Panc1 (cell line): ENCODE measurements around the gene B3GAT3. TPM values are rescaled to one million over a fixed set of nuclear protein-coding genes. Genes with fewer than 3 reads are reported as not detected.
"Not testable (repeated sequence)": the region's sequence is repeated elsewhere in the genome, so short reads cannot be mapped to it uniquely, and the experiment has no call there.

Experiments
- ATAC-seq: fragments of 200-7000 bp; cut with Tn5 transposase; 2 replicates; pipeline ENCODE4 v1.9.1; 2020; ENCODE audit warnings: mild to moderate bottlenecking, moderate library complexity
- BruUV-seq: library from RNA; stranded (reverse); fragments of 400-500 nt; replicated peaks from 2 replicates; lab custom pipeline; 2021; lab: Mats Ljungman, UMichigan
- CTCF ChIA-PET: fragments of 300-600 bp; sonication (Branson Sonifier 250); formaldehyde crosslinking; loops from one replicate; lab custom pipeline; 2022; ENCODE audit warnings: antibody characterized with exemption; lab: Charles Lee
- POLR2A ChIA-PET: fragments of 300-600 bp; sonication (Branson Sonifier 250); formaldehyde crosslinking; loops from one replicate; lab custom pipeline; 2022; ENCODE audit warnings: antibody characterized with exemption; lab: Charles Lee
- DNase-seq: peaks from one replicate; pipeline ENCODE4 v3.0.0-alpha.2; 2010; ENCODE audit warnings: low read depth, low spot score
- H3K27ac ChIP-seq: 2 replicates; pipeline ENCODE4 v1.5.1; 2011; ENCODE audit warnings: mild to moderate bottlenecking, low read length, inconsistent platforms
- H3K27me3 ChIP-seq: fragments of 200-500 bp; sonication (Bioruptor generic); 2 replicates; pipeline ENCODE4 v1.6.0; 2014; ENCODE audit warnings: low read length, inconsistent platforms; ENCODE audit not compliant: control insufficient read depth, insufficient read depth
- H3K36me3 ChIP-seq: fragments of 200-500 bp; sonication (Bioruptor generic); 2 replicates; pipeline ENCODE4 v1.5.1; 2014; ENCODE audit warnings: inconsistent platforms, mild to moderate bottlenecking, low read length, moderate library complexity; ENCODE audit not compliant: control insufficient read depth, insufficient read depth
- H3K4me1 ChIP-seq: 2 replicates; pipeline ENCODE4 v1.5.1; 2011; ENCODE audit warnings: inconsistent platforms, mild to moderate bottlenecking, low read length, moderate library complexity; ENCODE audit not compliant: control insufficient read depth, insufficient read depth
- H3K4me3 ChIP-seq, 2 experiments: 2 replicates each; pipeline ENCODE4 v1.5.1; 2011 to 2012; ENCODE audit warnings: low read depth in 2 of 2, low read length in 2 of 2, mild to moderate bottlenecking in 2 of 2, inconsistent platforms in 1 of 2, moderate library complexity in 1 of 2
- H3K9me3 ChIP-seq: fragments of 200-500 bp; sonication (Bioruptor generic); 2 replicates; pipeline ENCODE4 v1.5.1; 2014; ENCODE audit warnings: low read depth, mild to moderate bottlenecking, inconsistent platforms, low read length, moderate library complexity; ENCODE audit not compliant: control insufficient read depth, insufficient read depth
- CTCF ChIP-seq: fragments of 450-650 bp; IDR thresholded peaks from 2 replicates; pipeline ENCODE4 v1.5.1; 2017; ENCODE audit warnings: mild to moderate bottlenecking
- POLR2AphosphoS5 ChIP-seq: IDR thresholded peaks from 2 replicates; pipeline ENCODE4 v1.6.1; 2012; ENCODE audit warnings: mild to moderate bottlenecking, low read depth, low read length, moderate library complexity
- REST ChIP-seq, 2 experiments: IDR thresholded peaks; 2 replicates each; pipeline ENCODE4 v1.6.1; 2011 to 2012; ENCODE audit warnings: low read depth in 2 of 2, control low read depth in 1 of 2, low read length in 1 of 2, mild to moderate bottlenecking in 1 of 2, moderate library complexity in 1 of 2; ENCODE audit not compliant: insufficient read depth in 1 of 2
- SIN3A ChIP-seq: IDR thresholded peaks from 2 replicates; pipeline ENCODE4 v1.6.1; 2012; ENCODE audit warnings: low read depth, mild to moderate bottlenecking, low read length, moderate library complexity, borderline replicate concordance; ENCODE audit not compliant: insufficient read depth
- TCF7L2 ChIP-seq: IDR thresholded peaks from 2 replicates; pipeline ENCODE4 v1.6.1; 2011; ENCODE audit warnings: mild to moderate bottlenecking, low read depth, low read length, inconsistent platforms
- in situ Hi-C: cut with HindIII; loops from 2 replicates; pipeline ENCODE4 v1.10.0; 2016; ENCODE audit warnings: low sequenced_read_pairs, low pct_unique_long_range_greater_than_20kb
- intact Hi-C: fragments of 100-400 bp; cut with micrococcal nuclease; formaldehyde crosslinking; loops from one replicate; pipeline ENCODE4 v1.10.0; 2022; ENCODE audit not compliant: unreplicated experiment
- total RNA-seq: library from RNA; stranded (reverse); gene quantifications from one replicate; pipeline ENCODE4 v1.2.1, GENCODE V29; 2021; ENCODE audit not compliant: unreplicated experiment

The B3GAT3 gene
- total RNA-seq, 1 experiment from 2014 or later, result 68.2 TPM

GRCh38 chr11:62573006-62573591, 48.7 kb downstream of the B3GAT3 start:
- ATAC-seq, result no peak
- TSS peak; percentile 92 for BruUV-seq
- in situ Hi-C loops, result no loop called here
- CTCF ChIA-PET, result interaction anchor here (1.0 kb wide), 3 partner anchors 12 to 148 kb away, joined by 4 to 7 read pairs (median 4); partner anchors contain the start of gene TUT1
- peaks cover 42% of the 10 kb centered on the region for H3K4me1 ChIP-seq
- TF ChIP-seq REST (IDR thresholded peaks at IDR 0.05; ENCODE audit: insufficient read depth in 1 of 2, low read depth in 2 of 2, low read length in 1 of 2) (no peak), POLR2AphosphoS5 (no peak), SIN3A (no peak), TCF7L2 (no peak), CTCF (no peak)
- intact Hi-C loops, result no loop called here
- H3K27ac ChIP-seq, result peak overlapping the region; percentile 99
- POLR2A ChIA-PET, result interaction anchor here (1.0 kb wide), 3 partner anchors 18 to 26 kb away, joined by 3 to 9 read pairs (median 7); partner anchors contain the start of gene AHNAK
- no peaks in the 10 kb centered on the region for H3K27me3 ChIP-seq
- H3K4me3 ChIP-seq, result peak overlapping the region; percentile 98 to 100
- DNase-seq, result no peak
- H3K36me3 ChIP-seq, result peaks cover 32% of the 10 kb centered on the region
- no peaks in the 10 kb centered on the region for H3K9me3 ChIP-seq

GRCh38 chr11:62572431-62572830, 49.4 kb downstream of the B3GAT3 start:
- no peak for TF ChIP-seq POLR2AphosphoS5
- no peak for TF ChIP-seq REST (IDR thresholded peaks at IDR 0.05; ENCODE audit: insufficient read depth in 1 of 2, low read depth in 2 of 2, low read length in 1 of 2)
- no peak for TF ChIP-seq TCF7L2
- TF ChIP-seq CTCF, result no peak
- TF ChIP-seq SIN3A, result no peak
- Histone ChIP-seq H3K4me1 (peaks cover 42% of the 10 kb centered on the region), H3K27me3 (no peaks in the 10 kb centered on the region), H3K9me3 (no peaks in the 10 kb centered on the region), H3K36me3 (peaks cover 32% of the 10 kb centered on the region), H3K4me3 (peak overlapping the region; percentile 98 to 100), H3K27ac (peak overlapping the region; percentile 99)
- no peak for DNase-seq
- CTCF ChIA-PET, result no interaction called here
- POLR2A ChIA-PET, result no interaction called here
- in situ Hi-C loops (no loop called here), intact Hi-C loops (no loop called here)
- BruUV-seq, result no TSS peak
- ATAC-seq, result no peak

- peak overlapping the region in 1 of 2 experiments; percentile 100; a peak in 1 of 4 replicates for H3K4me3 ChIP-seq
- POLR2A ChIA-PET, in situ Hi-C loops: not testable (repeated sequence)
Observed at GRCh38 chr11:62571493-62571892, 50.3 kb downstream of the B3GAT3 start.

More at GRCh38 chr11:62571493-62571892, 50.3 kb downstream of the B3GAT3 start:
- DNase-seq, CTCF ChIA-PET, ATAC-seq, intact Hi-C loops, BruUV-seq, H3K27me3 ChIP-seq, H3K9me3 ChIP-seq: not testable (repeated sequence)
- Histone ChIP-seq H3K36me3 (peaks cover 36% of the 10 kb centered on the region), H3K4me1 (peaks cover 42% of the 10 kb centered on the region), H3K27ac (peak overlapping the region; percentile 99)
